NB4 (cell line): ENCODE measurements around the gene AOPEP.

ENCODE experiments used
- DNase-seq: peaks from one replicate; pipeline ENCODE4 v3.0.0; 2010; ENCODE audit warnings: low read depth
- H3K4me3 ChIP-seq: one replicate; pipeline ENCODE4 v1.5.1; 2011; ENCODE audit warnings: mild to moderate bottlenecking, low read depth, low read length, moderate library complexity
- MYC ChIP-seq: IDR thresholded peaks from 2 replicates; pipeline ENCODE4 v1.6.1; 2011; ENCODE audit warnings: low read depth, low read length
- POLR2A ChIP-seq: IDR thresholded peaks from 2 replicates; pipeline ENCODE4 v1.6.1; 2011; ENCODE audit warnings: mild to moderate bottlenecking; ENCODE audit not compliant: insufficient read length; ENCODE audit errors: extremely low read depth
- TF ChIP-seq, protein P1 (sequence below): IDR thresholded peaks from 2 replicates; pipeline ENCODE4 v1.6.1; 2011; ENCODE audit warnings: low read depth, low read length
- TF ChIP-seq, protein P2 (sequence below): IDR thresholded peaks from one replicate; pipeline ENCODE4 v1.5.1; 2012; ENCODE audit warnings: low read depth, low read length

AOPEP gene

DNA sequence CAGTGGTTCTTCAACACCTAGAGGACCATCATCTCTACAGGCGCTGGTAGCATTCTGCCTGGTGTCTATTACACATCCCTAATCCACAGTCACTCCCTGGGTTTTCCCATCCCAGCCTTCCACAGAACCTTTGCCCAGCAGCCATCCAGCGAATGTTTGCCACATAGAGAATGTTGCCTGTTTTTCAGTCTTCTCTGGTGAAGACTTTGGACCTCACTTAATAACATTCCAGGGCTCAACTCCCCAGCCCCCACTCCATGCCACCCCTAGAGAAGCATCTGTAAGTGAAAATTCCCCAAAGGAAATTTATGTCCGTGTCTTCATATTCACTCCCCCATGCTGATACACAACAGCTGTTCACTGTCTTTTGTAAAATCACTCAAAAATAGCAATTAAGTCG is 249.6 kb downstream of the AOPEP start:
- no peak overlapping the region for H3K4me3 ChIP-seq
- DNase-seq, result no peak
- TF ChIP-seq MYC, result no peak
- TF ChIP-seq, protein P1, sequence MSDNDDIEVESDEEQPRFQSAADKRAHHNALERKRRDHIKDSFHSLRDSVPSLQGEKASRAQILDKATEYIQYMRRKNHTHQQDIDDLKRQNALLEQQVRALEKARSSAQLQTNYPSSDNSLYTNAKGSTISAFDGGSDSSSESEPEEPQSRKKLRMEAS, result no peak
- TF ChIP-seq, protein P2, sequence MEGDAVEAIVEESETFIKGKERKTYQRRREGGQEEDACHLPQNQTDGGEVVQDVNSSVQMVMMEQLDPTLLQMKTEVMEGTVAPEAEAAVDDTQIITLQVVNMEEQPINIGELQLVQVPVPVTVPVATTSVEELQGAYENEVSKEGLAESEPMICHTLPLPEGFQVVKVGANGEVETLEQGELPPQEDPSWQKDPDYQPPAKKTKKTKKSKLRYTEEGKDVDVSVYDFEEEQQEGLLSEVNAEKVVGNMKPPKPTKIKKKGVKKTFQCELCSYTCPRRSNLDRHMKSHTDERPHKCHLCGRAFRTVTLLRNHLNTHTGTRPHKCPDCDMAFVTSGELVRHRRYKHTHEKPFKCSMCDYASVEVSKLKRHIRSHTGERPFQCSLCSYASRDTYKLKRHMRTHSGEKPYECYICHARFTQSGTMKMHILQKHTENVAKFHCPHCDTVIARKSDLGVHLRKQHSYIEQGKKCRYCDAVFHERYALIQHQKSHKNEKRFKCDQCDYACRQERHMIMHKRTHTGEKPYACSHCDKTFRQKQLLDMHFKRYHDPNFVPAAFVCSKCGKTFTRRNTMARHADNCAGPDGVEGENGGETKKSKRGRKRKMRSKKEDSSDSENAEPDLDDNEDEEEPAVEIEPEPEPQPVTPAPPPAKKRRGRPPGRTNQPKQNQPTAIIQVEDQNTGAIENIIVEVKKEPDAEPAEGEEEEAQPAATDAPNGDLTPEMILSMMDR, result no peak
- no peak for TF ChIP-seq POLR2A

DNA sequence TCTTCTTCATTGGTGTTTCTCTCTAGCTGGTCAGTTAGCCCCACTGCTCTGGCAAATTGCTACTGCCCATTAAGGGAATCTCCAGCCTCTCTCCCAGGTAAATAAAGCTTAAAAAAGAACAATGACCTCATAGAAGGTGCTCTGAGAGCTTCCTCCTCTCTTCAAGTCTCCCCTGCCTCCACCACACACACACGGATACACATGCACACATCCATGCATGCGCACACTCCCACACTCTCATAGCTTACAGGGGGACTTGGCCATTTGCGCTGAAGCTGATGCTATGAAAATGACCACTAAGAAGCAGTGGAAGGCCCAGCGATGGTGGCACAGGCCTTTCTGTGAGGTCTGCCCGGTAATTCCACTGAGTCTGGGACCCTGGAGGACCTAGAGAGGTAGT is 250.9 kb downstream of the AOPEP start:
- no peak for DNase-seq
- TF ChIP-seq, protein P1, result no peak
- TF ChIP-seq POLR2A (no peak), MYC (no peak)
- TF ChIP-seq, protein P2, result no peak
- no peak overlapping the region for H3K4me3 ChIP-seq

DNA sequence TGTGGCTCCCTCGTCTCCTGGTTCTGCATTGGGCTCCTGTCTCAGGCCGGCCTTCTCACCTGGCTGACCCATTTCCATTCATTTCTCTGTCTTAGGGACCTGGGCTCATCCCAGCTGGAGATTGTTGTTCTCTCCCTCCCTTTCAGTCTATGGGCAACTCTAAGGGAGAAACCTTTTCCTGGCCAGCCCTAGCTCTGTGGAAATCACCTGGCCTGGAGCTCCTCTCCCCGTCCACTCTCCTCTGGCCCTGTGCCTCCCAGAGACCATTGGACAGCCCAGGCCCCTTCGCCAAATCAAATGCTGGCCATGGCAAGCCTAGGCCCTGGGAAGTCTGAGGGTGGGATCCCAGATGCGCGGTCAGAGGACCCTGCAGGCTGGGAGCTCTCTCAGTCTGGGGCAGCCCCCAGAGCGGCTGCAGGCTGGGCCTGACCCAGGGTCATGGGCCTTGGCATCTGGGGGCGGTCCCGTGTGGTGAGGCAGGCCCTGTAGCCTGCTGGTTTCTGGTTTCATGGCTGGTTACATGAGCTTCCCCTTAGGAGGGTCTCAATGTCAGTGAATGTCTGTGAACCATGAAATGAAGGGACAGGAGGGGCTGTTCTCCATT is 253.5 kb downstream of the AOPEP start:
- DNase-seq, result no peak
- H3K4me3 ChIP-seq, result no peak overlapping the region
- TF ChIP-seq, protein P2, result no peak
- TF ChIP-seq, protein P1, result no peak
- no peak for TF ChIP-seq POLR2A

DNA sequence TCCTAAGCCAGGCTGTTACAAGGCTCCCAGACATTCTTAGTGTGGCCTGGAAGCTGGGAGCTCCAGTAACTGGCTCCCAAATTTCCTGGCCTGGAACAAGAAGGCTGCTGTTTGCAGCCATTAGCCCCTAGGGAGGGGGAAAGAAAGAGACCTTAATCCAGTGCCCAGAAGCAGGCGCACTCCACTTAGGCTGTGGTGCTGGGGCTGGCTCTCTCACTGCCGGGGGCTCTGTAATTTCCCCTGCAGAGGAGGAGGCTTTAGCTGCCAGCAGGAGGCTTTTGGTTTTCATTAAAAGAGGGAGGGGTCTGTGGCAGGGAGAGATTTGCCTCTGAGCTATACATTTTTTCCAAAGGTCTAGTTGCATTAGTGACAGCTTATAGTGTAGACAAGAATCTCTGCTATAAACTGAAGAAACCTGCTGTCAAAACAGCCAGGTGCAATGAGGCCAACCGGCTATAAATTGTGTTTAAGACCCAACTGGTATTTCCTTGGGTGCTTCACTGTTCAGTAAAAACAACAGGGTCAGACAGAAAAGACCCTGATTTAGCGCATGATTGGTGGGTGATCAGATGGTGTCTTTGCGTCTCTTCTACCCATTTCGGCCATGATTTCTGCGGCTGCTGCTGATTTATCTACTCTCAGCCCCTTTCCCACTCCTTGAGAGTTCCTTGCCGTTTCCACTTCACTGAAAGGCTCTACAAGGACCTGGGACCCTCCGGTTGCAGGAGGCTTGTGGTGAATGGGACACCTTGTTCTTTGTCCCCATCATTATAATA is 254.6 kb downstream of the AOPEP start:
- TF ChIP-seq, protein P2, result no peak
- TF ChIP-seq, protein P1, result no peak
- TF ChIP-seq POLR2A, result no peak
- TF ChIP-seq MYC, result no peak
- DNase-seq, result no peak
- no peak overlapping the region for H3K4me3 ChIP-seq

DNA sequence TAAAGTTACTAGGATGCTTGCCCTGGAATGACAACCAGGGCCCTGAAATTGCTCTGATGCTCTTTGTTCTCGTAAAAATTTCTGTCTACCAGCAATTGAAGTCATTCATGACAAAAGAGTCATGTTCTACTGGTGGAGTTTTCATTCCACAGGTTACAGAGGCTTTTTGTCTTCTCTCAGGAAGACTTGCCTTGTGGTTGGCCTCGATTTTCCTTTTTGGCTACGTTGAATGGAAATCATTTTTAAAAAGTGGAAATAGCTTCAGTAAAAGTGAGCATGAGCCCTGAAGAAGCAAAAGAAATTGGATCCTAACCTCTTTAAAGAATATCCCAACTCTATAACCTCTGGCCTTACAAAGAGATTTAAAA is 255.2 kb downstream of the AOPEP start:
- no peak overlapping the region for H3K4me3 ChIP-seq
- DNase-seq, result no peak
- TF ChIP-seq MYC, result no peak
- TF ChIP-seq, protein P1, result no peak
- TF ChIP-seq, protein P2, result no peak
- no peak for TF ChIP-seq POLR2A
